IPS DF 4.7 (cell line): ENCODE results near the gene CACHD1.
"Not testable (repeated sequence)": the region's sequence is repeated elsewhere in the genome, so short reads cannot be mapped to it uniquely, and the experiment has no call there.

Experiments
- DNase-seq: peaks from one replicate; pipeline ENCODE4 v3.0.0-alpha.2; 2013; ENCODE audit warnings: low spot score; ENCODE audit errors: extremely low read depth

CACHD1 gene

GRCh38 chr1:64584479-64584878 lies 114.5 kb downstream of the CACHD1 start:
- no peak for DNase-seq

DNA sequence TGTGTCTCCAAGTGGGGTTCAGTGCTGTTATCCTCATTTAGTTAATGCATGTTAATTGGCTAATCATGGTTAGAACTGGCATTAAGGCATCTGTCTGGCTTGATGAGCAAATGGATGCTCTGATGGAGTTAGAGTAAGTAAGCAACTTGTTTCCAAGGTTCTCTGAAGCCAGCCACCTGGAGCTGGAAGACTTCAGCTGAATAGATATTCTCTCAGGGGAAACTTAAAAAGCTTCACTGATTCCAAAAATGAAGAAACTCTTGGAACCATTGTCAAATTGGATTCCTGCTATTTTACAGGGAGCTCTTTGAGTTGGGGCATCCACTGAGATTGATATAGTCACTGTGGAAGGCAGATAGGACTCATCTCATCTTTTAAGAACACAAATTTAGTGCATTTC lies 118.9 kb downstream of the CACHD1 start:
- no peak for DNase-seq

GRCh38 chr1:64590316-64590715 lies 120.4 kb downstream of the CACHD1 start:
- no peak for DNase-seq

DNA sequence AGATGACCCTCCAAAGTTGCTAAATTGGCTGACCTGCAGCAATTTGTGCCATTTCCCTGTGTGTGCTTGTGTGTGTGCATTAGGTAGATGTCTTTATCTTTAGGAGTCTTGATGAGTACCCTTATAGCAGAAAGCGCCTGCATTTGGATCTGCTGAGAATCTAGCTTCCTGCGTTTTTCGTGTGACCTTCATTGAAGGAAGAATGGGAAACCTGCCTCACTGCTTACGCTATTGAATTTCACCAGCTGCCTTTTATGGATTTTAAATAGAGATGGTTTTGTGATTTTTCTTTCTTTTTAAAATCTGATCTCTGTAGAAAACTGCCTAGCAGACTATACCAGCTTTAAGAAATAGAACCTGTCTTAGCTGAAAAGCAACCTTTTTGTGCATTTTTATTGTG lies 124.5 kb downstream of the CACHD1 start:
- no peak for DNase-seq

DNA sequence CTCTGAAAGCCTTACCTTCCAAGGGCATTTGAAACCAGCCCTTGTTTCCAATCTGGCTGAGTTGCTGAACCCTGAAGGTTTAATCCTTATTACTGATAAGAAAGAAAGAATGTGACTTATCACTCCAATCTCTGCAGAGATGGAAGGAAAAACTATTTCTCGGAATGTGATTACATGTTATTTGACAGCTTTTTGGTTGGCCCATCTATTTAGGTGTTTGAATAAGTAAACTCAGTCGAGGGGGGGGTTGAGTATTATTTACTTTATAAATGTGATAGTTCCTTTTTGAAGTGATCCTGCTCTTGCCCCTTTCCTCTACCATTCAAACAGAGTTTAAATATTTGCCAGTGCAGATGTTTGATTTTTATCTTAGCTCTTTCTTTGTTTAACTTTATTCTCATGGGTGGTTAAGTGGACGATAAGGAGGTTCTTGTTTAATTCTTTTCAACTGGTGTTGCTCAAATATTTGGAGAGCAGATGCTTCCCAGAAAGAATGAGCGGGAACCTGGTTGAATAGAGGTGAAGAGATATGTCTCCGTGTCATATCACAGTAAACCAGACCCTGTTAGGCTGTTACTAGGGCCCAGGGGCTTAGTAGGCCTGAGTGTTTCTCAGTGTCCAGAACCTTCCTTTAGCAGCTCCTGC lies 126.1 kb downstream of the CACHD1 start:
- DNase-seq = no peak

GRCh38 chr1:64597113-64597512 lies 127.2 kb downstream of the CACHD1 start:
- no peak for DNase-seq

DNA sequence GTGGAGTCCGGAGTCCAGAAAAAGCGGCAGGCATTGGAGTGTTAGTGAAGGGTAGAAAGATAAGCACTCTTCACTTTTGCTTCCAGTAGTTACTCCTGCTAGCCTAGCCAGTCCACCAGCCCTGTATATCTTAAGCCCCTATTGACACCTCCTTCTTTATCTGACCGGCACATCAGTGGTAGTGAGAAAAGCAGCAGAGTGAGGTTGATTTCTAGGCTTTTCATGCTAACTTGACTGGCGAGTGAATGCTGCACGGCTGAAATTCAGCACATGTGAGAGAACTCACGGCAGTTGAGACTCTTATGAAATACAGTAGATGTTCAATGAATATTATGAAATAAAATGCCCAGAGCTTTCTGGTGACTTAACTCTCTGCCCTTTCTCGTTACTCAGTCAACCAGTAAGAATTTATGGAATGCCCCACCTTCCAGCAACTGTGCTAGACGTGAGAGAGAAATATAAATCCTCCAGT lies 128.2 kb downstream of the CACHD1 start:
- no peak for DNase-seq

- no peak for DNase-seq
Observed at GRCh38 chr1:64599242-64599641, 129.3 kb downstream of the CACHD1 start.

DNA sequence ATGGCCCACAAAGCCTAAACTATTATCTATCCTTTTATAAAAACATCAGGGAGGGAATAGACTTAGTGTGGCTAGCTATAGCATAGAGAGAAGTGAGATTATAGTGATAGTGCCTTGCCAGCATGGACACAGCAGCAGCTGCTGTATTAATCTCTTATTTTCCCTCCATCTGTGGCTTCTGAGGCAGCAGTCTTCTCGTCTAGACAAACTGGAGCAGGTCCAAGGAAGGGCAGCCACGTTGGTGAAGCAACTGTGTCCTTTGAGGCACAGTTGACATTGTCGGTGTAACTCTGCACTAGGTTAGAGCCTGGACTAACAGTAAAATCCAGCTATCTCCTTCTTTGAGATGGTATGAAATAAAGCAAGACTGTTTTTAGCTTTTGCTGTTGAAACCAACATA lies 131.3 kb downstream of the CACHD1 start:
- no peak for DNase-seq

DNA sequence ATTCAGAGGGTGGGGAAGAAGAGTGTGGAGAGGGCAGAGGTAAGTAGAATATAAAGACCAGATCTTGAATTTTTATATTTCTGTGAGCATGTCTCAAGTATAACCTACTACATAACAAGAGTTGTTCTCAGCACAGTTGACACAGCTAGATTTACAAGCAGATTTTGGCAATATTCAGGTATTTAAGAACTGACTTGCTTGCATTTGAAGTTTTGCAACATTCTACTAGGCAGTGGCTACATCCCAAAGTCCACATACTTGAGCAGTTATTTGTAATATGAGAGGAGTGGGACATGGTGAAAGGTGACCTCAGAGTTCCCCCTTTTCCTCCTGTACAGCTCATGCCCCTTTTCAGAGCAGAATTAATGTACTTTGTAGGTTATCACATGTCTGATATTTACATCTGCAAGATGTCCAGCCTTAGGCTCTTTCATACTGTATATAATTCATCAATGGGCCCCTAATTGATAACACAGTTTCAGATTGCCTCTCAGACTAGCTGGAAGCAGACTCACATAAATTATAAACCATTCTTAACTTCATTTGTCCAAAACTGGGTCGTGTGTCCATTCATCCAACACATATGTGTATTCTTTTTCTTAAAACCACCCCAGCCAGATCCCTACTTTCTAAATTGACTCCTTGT lies 138.2 kb downstream of the CACHD1 start:
- DNase-seq = no peak

GRCh38 chr1:64608651-64609048 lies 138.7 kb downstream of the CACHD1 start:
- no peak for DNase-seq

GRCh38 chr1:64610950-64611349 lies 141.0 kb downstream of the CACHD1 start:
- not testable (repeated sequence) for DNase-seq

- no peak for DNase-seq
Observed at GRCh38 chr1:64616039-64616438, 146.1 kb downstream of the CACHD1 start.

- no peak for DNase-seq
Observed at GRCh38 chr1:64623750-64624191, 153.8 kb downstream of the CACHD1 start.

GRCh38 chr1:64624218-64624713 lies 154.3 kb downstream of the CACHD1 start:
- DNase-seq = no peak

DNA sequence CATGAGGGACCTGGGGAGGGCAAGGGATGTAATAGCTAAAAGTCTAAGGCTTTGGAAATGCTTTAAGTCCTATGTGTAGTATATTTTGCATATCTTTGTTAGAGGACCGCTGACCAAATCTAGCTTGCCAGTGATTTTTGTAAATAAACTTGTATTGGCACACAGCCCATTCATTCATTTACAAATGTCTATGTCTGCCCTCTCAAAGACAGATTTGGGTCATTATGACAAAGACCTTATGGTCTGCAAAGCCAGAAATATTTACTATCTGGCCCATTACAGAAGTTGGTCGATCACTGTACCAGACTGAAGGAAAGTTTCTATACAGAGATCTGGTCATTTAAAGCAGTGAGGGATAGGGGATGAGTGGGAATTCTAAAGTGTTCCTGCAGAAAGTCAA lies 154.9 kb downstream of the CACHD1 start:
- no peak for DNase-seq

- no peak for DNase-seq
Observed at GRCh38 chr1:64630611-64631010, 160.7 kb downstream of the CACHD1 start.

DNA sequence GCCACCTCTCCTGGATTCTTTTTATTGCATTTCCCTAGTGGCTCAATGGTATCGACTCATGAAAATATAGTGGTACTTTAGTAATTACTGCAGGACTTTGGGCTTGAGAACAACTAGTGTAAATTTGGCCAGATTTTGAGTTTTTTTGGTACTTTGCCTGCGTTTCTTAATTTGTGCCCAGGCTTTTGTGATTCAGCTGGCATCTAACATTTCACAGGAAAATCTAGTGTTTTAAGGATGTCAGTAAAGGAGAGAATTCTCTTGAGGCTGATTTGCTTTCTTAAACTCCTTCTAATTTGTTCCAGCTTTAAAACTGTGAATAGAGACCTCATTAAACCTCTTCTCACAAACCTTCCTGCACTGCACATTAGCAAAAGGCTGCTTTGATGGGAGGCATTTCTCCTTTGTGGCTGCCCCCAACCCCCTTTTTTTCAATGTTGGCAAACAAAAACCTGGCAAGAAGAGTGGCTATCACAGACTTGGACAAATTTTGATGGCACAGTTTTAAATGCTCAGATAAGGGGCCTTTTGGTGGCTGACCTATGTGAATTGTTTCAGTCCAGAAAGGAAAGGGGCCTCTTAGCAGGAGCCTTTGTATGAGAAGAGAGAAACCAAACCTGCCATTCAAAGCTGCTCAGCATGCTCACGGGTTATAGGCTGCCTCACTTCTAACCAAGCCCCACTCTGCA lies 161.6 kb downstream of the CACHD1 start:
- no peak for DNase-seq

DNA sequence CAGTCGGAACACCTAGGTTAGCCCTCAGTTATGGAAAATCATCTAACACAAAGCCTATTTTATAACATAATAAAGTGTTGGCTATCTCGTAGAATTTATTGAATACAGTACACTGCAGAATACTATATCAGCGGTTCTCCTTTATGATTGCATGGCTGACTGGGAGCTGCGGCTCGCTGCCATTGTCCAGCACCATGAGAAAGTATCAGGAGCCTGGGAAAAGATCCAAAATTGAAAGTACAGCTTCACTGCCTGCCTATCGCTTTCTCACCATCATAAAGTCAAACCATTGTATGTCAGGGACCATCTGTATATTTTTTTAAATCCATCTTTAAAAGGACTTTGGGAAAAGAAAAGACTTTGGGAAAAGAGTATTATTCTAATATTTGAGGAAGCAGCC lies 163.0 kb downstream of the CACHD1 start:
- no peak for DNase-seq

GRCh38 chr1:64645735-64646134 lies 175.8 kb downstream of the CACHD1 start:
- no peak for DNase-seq

DNA sequence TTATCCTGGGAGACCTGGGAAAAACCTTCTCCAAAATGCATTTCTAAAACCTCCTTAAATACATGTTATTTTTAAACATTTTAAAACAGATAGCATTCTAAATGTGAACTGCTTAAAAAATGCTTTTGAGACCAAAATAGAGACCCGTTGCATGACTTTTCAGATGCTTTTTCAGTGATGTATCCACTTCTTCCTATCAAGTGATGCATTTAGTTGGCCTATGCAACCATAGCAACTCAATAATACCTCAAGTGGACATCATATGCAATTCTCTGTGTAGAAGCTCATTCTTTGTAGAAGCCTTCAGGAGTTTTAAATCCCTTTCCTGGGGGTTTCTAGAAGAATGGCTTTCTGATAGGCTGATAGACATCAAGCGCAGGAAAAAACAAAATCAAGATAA lies 180.5 kb downstream of the CACHD1 start:
- DNase-seq = no peak

GRCh38 chr1:64651841-64652240 lies 181.9 kb downstream of the CACHD1 start:
- DNase-seq = no peak
